GM23338 (cell line): ENCODE data around the gene DPP3. TPM values are rescaled to one million over a fixed set of nuclear protein-coding genes. Genes with fewer than 3 reads are reported as not detected.

Source experiments
- ATAC-seq: fragments of 200-7000 bp; cut with Tn5 transposase; 3 replicates; pipeline ENCODE4 v1.9.1; 2020
- DNase-seq: peaks from one replicate; pipeline ENCODE4 v3.0.0-alpha.2; 2015; ENCODE audit warnings: low spot score
- H2AFZ ChIP-seq: fragments of 200-600 bp; sonication (generic); 2 replicates; pipeline ENCODE4 v1.8.0; 2016; ENCODE audit warnings: antibody characterized with exemption, mild to moderate bottlenecking, moderate library complexity
- H3F3A ChIP-seq: fragments of 200-600 bp; sonication (generic); replicated peaks from 2 replicates; pipeline ENCODE4 v1.8.0; 2017; ENCODE audit warnings: antibody characterized with exemption, mixed run types, low read depth
- H3K27ac ChIP-seq: fragments of 200-600 bp; sonication (generic); 2 replicates; pipeline ENCODE4 v1.6.1; 2016; ENCODE audit warnings: low read depth
- H3K27me3 ChIP-seq: fragments of 200-600 bp; sonication (generic); 2 replicates; pipeline ENCODE4 v1.8.0; 2016; ENCODE audit warnings: mild to moderate bottlenecking, mixed run types, moderate library complexity; ENCODE audit not compliant: insufficient read depth
- H3K36me3 ChIP-seq: fragments of 200-600 bp; sonication (generic); 2 replicates; pipeline ENCODE4 v1.8.0; 2016; ENCODE audit warnings: mild to moderate bottlenecking; ENCODE audit not compliant: insufficient read depth
- H3K4me1 ChIP-seq: fragments of 200-600 bp; sonication (generic); 2 replicates; pipeline ENCODE4 v1.8.0; 2016; ENCODE audit warnings: mild to moderate bottlenecking, moderate library complexity; ENCODE audit not compliant: insufficient read depth
- H3K4me2 ChIP-seq: fragments of 200-600 bp; sonication (generic); 2 replicates; pipeline ENCODE4 v1.7.1; 2017; ENCODE audit warnings: mixed run types
- H3K4me3 ChIP-seq: fragments of 200-600 bp; sonication (generic); 2 replicates; pipeline ENCODE4 v1.6.1; 2016; ENCODE audit warnings: mixed run types
- H3K79me2 ChIP-seq: fragments of 200-600 bp; sonication (generic); replicated peaks from 2 replicates; pipeline ENCODE4 v1.8.0; 2017; ENCODE audit warnings: mild to moderate bottlenecking; ENCODE audit not compliant: insufficient read depth
- H3K9me2 ChIP-seq: fragments of 200-600 bp; sonication (generic); 2 replicates; pipeline ENCODE4 v1.8.0; 2017; ENCODE audit not compliant: insufficient read depth
- H4K20me1 ChIP-seq: fragments of 200-600 bp; sonication (generic); replicated peaks from 2 replicates; pipeline ENCODE4 v1.8.0; 2017; ENCODE audit warnings: mild to moderate bottlenecking; ENCODE audit not compliant: insufficient read depth
- H3K27ac Mint-ChIP-seq: 2 replicates; pipeline ENCODE4 v1.8.0; 2020; ENCODE audit warnings: inconsistent platforms, mild to moderate bottlenecking, moderate library complexity, mixed read lengths
- H3K27me3 Mint-ChIP-seq: 3 replicates; pipeline ENCODE4 v1.8.0; 2022; ENCODE audit warnings: low read depth, mild to moderate bottlenecking, moderate library complexity, mixed read lengths, inconsistent platforms; ENCODE audit not compliant: insufficient read depth, poor library complexity
- H3K36me3 Mint-ChIP-seq: 3 replicates; pipeline ENCODE4 v1.8.0; 2021; ENCODE audit warnings: low read depth, mild to moderate bottlenecking, inconsistent platforms, moderate library complexity, mixed read lengths
- H3K4me1 Mint-ChIP-seq: 3 replicates; pipeline ENCODE4 v1.8.0; 2020; ENCODE audit warnings: mild to moderate bottlenecking, inconsistent platforms, mixed read lengths
- H3K4me3 Mint-ChIP-seq: 3 replicates; pipeline ENCODE4 v1.8.0; 2021; ENCODE audit warnings: moderate library complexity, mild to moderate bottlenecking, inconsistent platforms, mixed read lengths
- H3K9me3 Mint-ChIP-seq: 3 replicates; pipeline ENCODE4 v1.8.0; 2020; ENCODE audit warnings: moderate library complexity, mild to moderate bottlenecking, inconsistent platforms, mixed read lengths
- CREB1 ChIP-seq: fragments of 250-450 bp; sonication (Bioruptor Pico); IDR thresholded peaks from 2 replicates; pipeline ENCODE4 v1.5.0; 2020; ENCODE audit warnings: low read depth, mild to moderate bottlenecking, moderate library complexity
- EZH2 ChIP-seq: fragments of 200-600 bp; sonication (generic); IDR thresholded peaks from one replicate; pipeline ENCODE4 v1.8.0; 2017; ENCODE audit warnings: antibody characterized with exemption, mild to moderate bottlenecking, low read depth; ENCODE audit not compliant: unreplicated experiment
- EZH2phosphoT487 ChIP-seq: fragments of 200-600 bp; sonication (generic); IDR thresholded peaks from one replicate; pipeline ENCODE4 v1.8.1; 2018; ENCODE audit warnings: antibody characterized with exemption; ENCODE audit not compliant: unreplicated experiment
- JUNB ChIP-seq: IDR thresholded peaks from one replicate; pipeline ENCODE4 v1.6.1; 2016; ENCODE audit warnings: antibody characterized with exemption; ENCODE audit not compliant: unreplicated experiment
- POLR2AphosphoS5 ChIP-seq: IDR thresholded peaks from 2 replicates; pipeline ENCODE4 v1.6.1; 2016; ENCODE audit warnings: antibody characterized with exemption, low read depth
- STAT1 ChIP-seq: IDR thresholded peaks from one replicate; pipeline ENCODE4 v1.6.1; 2016; ENCODE audit warnings: antibody characterized with exemption; ENCODE audit not compliant: unreplicated experiment
- ZNF114 ChIP-seq: fragments of 250-450 bp; sonication (Bioruptor Pico); IDR thresholded peaks from 2 replicates; pipeline ENCODE4 v1.5.0; 2020; ENCODE audit warnings: mild to moderate bottlenecking, moderate library complexity
- ZNF331 ChIP-seq: fragments of 250-450 bp; sonication (Bioruptor Pico); IDR thresholded peaks from 2 replicates; pipeline ENCODE4 v1.5.0; 2020; ENCODE audit warnings: low read depth, mild to moderate bottlenecking, moderate library complexity
- polyA plus RNA-seq: library from polyadenylated mRNA; unstranded; fragments of >200 nt; fragmentation: Nextera tagmentation; extraction: Ambion mirVana; gene quantifications from 2 replicates; pipeline ENCODE4 v1.2.1, GENCODE V29; 2016
- total RNA-seq: library from RNA; depleted of rRNA; stranded (reverse); fragments of >200 nt; shearing (Covaris generic); gene quantifications from 2 replicates; pipeline ENCODE4 v1.2.3, GENCODE V29; 2014
- TF ChIP-seq, protein P1 (sequence below): IDR thresholded peaks from one replicate; pipeline ENCODE4 v1.6.1; 2018; ENCODE audit warnings: antibody characterized with exemption; ENCODE audit not compliant: unreplicated experiment
- TF ChIP-seq, protein P2 (sequence below): IDR thresholded peaks from 2 replicates; pipeline ENCODE4 v1.6.1; 2016; ENCODE audit warnings: antibody characterized with exemption
- TF ChIP-seq, protein P3 (sequence below): fragments of 250-450 bp; sonication (Bioruptor Pico); IDR thresholded peaks from 2 replicates; pipeline ENCODE4 v1.5.0; 2020; ENCODE audit warnings: mild to moderate bottlenecking, moderate library complexity

Gene DPP3
- total and polyA plus RNA-seq, 2 experiments from 2014 or later = 22.7 to 85.9 TPM

DNA sequence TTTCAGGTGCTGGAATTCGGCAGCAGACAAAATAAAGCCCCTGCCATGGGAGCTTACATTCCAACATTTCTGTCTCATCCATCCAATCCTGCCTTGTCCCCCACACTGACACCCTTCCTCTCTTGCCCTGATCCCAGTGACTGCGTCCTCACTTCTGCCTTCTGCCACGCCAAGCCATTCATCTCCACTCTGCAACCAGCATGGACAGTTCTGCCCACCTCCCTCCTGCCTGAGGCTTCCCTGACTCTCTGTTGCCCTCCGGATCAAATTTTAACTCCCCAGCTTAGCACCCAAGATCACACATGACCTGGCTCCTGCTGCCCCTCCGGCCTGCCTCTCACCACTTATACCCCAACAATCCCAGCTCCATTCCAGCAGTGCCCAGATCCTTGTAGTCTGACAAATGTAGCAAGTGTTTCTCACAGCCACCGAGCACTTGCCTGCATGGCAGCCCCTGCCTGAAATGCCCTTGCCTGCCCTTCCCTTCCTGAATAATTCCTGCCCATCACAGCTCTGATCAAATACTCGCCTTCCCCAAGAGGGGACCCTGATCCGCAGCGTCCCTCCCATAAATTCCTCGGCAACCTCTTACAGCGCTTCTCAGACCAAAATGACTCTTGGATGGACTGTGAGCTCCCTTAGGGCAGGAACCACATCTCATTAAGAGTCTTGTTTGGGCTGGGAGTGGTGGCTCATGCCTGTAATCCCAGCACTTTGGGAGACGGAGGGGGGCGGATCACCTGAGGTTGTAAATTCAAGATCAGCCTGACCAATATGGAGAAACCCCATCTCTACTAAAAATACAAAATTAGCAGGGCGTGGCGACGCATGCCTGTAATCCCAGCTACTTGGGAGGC is 68.8 kb downstream of the DPP3 start (continued):
- no peak for TF ChIP-seq ZNF114
- TF ChIP-seq EZH2 = no peak
- no peak for TF ChIP-seq STAT1
- no peak for TF ChIP-seq ZNF331 (CRISPR knock-in tag)
- TF ChIP-seq, protein P1, sequence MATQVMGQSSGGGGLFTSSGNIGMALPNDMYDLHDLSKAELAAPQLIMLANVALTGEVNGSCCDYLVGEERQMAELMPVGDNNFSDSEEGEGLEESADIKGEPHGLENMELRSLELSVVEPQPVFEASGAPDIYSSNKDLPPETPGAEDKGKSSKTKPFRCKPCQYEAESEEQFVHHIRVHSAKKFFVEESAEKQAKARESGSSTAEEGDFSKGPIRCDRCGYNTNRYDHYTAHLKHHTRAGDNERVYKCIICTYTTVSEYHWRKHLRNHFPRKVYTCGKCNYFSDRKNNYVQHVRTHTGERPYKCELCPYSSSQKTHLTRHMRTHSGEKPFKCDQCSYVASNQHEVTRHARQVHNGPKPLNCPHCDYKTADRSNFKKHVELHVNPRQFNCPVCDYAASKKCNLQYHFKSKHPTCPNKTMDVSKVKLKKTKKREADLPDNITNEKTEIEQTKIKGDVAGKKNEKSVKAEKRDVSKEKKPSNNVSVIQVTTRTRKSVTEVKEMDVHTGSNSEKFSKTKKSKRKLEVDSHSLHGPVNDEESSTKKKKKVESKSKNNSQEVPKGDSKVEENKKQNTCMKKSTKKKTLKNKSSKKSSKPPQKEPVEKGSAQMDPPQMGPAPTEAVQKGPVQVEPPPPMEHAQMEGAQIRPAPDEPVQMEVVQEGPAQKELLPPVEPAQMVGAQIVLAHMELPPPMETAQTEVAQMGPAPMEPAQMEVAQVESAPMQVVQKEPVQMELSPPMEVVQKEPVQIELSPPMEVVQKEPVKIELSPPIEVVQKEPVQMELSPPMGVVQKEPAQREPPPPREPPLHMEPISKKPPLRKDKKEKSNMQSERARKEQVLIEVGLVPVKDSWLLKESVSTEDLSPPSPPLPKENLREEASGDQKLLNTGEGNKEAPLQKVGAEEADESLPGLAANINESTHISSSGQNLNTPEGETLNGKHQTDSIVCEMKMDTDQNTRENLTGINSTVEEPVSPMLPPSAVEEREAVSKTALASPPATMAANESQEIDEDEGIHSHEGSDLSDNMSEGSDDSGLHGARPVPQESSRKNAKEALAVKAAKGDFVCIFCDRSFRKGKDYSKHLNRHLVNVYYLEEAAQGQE = no peak
- TF ChIP-seq POLR2AphosphoS5 = no peak
- TF ChIP-seq, protein P2, sequence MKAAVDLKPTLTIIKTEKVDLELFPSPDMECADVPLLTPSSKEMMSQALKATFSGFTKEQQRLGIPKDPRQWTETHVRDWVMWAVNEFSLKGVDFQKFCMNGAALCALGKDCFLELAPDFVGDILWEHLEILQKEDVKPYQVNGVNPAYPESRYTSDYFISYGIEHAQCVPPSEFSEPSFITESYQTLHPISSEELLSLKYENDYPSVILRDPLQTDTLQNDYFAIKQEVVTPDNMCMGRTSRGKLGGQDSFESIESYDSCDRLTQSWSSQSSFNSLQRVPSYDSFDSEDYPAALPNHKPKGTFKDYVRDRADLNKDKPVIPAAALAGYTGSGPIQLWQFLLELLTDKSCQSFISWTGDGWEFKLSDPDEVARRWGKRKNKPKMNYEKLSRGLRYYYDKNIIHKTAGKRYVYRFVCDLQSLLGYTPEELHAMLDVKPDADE = no peak
- no peak for TF ChIP-seq EZH2phosphoT487

DNA sequence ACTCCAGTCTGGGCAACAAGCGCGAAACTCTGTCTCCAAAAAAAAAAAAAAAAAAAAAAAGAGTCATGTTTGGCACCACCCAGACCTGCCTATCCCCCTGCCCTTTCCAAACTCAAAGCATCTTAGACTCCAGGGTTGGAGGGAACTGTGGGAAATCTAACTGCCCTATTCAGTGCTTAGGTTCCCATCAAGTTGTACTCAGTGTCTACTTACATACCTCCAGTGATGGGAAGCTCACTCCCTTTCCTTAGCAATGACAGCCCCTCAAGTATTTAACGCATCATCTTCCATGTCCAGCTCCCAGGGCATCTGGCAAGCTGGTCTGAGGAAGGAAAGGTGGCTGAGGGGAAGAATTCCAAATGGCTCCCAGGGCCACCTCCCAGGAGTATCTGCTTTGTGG is 69.5 kb downstream of the DPP3 start:
- Histone ChIP-seq H3K4me2 (no peak overlapping the region), H3K79me2 (0 out of 2 replicates have a peak, but pooled peaks cover 4% of the 10 kb centered on the region), H3K9me2 (no peaks in the 10 kb centered on the region), H3K4me3 (no peak overlapping the region), H3K36me3 (no peaks in the 10 kb centered on the region), H3K4me1 (peaks cover 29% of the 10 kb centered on the region), H4K20me1 (peaks cover 7% of the 10 kb centered on the region), H2AFZ (no peak overlapping the region), H3K27me3 (no peaks in the 10 kb centered on the region), H3F3A (0 out of 2 replicates have a peak, but pooled peaks cover 3% of the 10 kb centered on the region), H3K27ac (no peak overlapping the region)
- ATAC-seq (no peak), DNase-seq (no peak)
- Mint-ChIP-seq H3K4me3 (no peak overlapping the region), H3K36me3 (peaks cover 4% of the 10 kb centered on the region; the same call in 1 of the 3 replicates), H3K27me3 (peaks cover 11% of the 10 kb centered on the region), H3K9me3 (no peaks in the 10 kb centered on the region), H3K27ac (no peak overlapping the region), H3K4me1 (peaks cover 26% of the 10 kb centered on the region)
- TF ChIP-seq ZNF331 (CRISPR knock-in tag) (no peak), CREB1 (CRISPR knock-in tag) (no peak), ZNF114 (no peak), JUNB (no peak), POLR2AphosphoS5 (no peak), STAT1 (no peak)
- TF ChIP-seq, protein P2 = no peak
- TF ChIP-seq, protein P3, sequence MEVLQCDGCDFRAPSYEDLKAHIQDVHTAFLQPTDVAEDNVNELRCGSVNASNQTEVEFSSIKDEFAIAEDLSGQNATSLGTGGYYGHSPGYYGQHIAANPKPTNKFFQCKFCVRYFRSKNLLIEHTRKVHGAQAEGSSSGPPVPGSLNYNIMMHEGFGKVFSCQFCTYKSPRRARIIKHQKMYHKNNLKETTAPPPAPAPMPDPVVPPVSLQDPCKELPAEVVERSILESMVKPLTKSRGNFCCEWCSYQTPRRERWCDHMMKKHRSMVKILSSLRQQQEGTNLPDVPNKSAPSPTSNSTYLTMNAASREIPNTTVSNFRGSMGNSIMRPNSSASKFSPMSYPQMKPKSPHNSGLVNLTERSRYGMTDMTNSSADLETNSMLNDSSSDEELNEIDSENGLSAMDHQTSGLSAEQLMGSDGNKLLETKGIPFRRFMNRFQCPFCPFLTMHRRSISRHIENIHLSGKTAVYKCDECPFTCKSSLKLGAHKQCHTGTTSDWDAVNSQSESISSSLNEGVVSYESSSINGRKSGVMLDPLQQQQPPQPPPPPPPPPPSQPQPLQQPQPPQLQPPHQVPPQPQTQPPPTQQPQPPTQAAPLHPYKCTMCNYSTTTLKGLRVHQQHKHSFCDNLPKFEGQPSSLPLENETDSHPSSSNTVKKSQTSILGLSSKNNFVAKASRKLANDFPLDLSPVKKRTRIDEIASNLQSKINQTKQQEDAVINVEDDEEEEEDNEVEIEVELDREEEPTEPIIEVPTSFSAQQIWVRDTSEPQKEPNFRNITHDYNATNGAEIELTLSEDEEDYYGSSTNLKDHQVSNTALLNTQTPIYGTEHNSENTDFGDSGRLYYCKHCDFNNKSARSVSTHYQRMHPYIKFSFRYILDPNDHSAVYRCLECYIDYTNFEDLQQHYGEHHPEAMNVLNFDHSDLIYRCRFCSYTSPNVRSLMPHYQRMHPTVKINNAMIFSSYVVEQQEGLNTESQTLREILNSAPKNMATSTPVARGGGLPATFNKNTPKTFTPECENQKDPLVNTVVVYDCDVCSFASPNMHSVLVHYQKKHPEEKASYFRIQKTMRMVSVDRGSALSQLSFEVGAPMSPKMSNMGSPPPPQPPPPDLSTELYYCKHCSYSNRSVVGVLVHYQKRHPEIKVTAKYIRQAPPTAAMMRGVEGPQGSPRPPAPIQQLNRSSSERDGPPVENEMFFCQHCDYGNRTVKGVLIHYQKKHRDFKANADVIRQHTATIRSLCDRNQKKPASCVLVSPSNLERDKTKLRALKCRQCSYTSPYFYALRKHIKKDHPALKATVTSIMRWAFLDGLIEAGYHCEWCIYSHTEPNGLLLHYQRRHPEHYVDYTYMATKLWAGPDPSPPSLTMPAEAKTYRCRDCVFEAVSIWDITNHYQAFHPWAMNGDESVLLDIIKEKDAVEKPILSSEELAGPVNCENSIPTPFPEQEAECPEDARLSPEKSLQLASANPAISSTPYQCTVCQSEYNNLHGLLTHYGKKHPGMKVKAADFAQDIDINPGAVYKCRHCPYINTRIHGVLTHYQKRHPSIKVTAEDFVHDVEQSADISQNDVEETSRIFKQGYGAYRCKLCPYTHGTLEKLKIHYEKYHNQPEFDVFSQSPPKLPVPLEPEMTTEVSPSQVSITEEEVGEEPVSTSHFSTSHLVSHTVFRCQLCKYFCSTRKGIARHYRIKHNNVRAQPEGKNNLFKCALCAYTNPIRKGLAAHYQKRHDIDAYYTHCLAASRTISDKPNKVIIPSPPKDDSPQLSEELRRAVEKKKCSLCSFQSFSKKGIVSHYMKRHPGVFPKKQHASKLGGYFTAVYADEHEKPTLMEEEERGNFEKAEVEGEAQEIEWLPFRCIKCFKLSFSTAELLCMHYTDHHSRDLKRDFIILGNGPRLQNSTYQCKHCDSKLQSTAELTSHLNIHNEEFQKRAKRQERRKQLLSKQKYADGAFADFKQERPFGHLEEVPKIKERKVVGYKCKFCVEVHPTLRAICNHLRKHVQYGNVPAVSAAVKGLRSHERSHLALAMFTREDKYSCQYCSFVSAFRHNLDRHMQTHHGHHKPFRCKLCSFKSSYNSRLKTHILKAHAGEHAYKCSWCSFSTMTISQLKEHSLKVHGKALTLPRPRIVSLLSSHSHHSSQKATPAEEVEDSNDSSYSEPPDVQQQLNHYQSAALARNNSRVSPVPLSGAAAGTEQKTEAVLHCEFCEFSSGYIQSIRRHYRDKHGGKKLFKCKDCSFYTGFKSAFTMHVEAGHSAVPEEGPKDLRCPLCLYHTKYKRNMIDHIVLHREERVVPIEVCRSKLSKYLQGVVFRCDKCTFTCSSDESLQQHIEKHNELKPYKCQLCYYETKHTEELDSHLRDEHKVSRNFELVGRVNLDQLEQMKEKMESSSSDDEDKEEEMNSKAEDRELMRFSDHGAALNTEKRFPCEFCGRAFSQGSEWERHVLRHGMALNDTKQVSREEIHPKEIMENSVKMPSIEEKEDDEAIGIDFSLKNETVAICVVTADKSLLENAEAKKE (CRISPR knock-in tag) = no peak
